GM21786 (cell line): ENCODE measurements around the gene FAM120AOS.
"Not testable (repeated sequence)": the region's sequence is repeated elsewhere in the genome, so short reads cannot be mapped to it uniquely, and the experiment has no call there.

ENCODE experiments used
- ATAC-seq: cut with Tn5 transposase; IDR thresholded peaks from one replicate; pipeline ENCODE4 v1.9.1; 2021; ENCODE audit not compliant: unreplicated experiment

Gene FAM120AOS

GRCh38 chr9:93440896-93441580 lies 12.3 kb downstream of the FAM120AOS start:
- no peak for ATAC-seq

- not testable (repeated sequence) for ATAC-seq
Observed at GRCh38 chr9:93439301-93439700, 14.1 kb downstream of the FAM120AOS start.

- no peak for ATAC-seq
Observed at GRCh38 chr9:93437996-93438395, 15.4 kb downstream of the FAM120AOS start.

- no peak for ATAC-seq
Observed at GRCh38 chr9:93436655-93437407, 16.6 kb downstream of the FAM120AOS start.

- no peak for ATAC-seq
Observed at GRCh38 chr9:93436218-93436617, 17.2 kb downstream of the FAM120AOS start.

DNA sequence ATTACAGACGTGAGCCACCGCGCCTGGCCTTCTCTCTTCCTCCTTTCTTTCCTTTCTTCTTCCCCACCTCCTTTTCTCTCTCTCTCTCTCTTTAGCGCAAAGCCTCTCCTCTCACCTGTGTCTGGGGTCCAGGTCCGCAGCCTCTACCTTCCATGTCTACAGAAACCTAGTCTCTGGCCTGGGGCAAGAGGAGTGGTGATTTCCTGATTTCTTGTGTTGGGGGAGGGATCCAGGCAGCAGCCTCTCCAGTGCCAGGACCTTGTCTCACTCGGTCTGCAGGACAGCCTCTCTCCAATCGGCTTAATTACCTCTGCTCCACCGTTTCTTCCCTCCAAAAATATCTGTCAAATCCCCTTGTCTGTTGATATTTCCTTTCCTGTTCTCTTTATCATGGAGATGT lies 18.0 kb downstream of the FAM120AOS start:
- ATAC-seq, result no peak

DNA sequence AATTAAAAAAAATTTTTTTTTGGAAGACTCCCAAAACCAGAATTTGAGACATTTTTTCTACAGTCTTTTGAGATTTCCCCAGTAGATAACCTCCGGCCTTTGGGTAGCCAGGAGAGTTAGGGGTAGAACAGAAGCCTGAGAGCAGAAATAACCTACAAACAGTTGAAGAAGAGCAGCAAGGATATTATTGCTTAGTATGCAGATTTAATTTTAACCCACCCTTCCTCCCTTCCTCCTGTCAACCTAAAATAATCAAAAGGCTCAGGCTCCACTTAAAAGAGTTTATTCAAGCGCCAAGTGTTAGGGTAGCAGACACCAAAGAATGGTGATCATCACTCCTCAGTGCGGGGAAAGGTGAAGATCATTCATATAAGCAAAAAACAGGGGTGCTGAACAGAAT lies 19.3 kb downstream of the FAM120AOS start:
- no peak for ATAC-seq

DNA sequence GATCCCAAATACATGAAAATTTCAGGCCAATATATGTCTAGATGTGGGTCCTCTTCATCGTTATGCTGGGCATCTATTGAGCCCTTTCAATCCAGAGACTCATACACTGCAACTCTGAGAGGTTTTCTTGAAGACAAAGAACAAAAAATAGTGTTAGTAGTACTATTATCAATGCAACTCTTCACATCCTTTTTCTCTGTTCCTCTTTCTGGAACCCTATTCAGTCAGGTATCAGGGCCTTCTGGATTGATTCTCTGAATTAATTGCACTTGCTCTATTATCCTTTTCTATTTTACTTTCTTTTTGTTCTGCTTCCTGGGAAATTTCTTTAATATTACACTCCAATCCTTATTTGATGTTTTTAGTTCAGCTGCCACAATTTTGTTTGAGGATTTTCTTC lies 20.4 kb downstream of the FAM120AOS start:
- ATAC-seq, result no peak

- ATAC-seq, result no peak
Observed at GRCh38 chr9:93431539-93432105, 21.8 kb downstream of the FAM120AOS start.

GRCh38 chr9:93427655-93428379 lies 25.6 kb downstream of the FAM120AOS start:
- no peak for ATAC-seq

GRCh38 chr9:93422977-93423616 lies 30.3 kb downstream of the FAM120AOS start:
- ATAC-seq, result no peak

- ATAC-seq, result no peak
Observed at GRCh38 chr9:93419023-93419422, 34.4 kb downstream of the FAM120AOS start.

GRCh38 chr9:93417538-93417937 lies 35.8 kb downstream of the FAM120AOS start:
- no peak for ATAC-seq

- no peak for ATAC-seq
Observed at GRCh38 chr9:93416530-93417235, 36.7 kb downstream of the FAM120AOS start.

- no peak for ATAC-seq
Observed at GRCh38 chr9:93415176-93415690, 38.1 kb downstream of the FAM120AOS start.

GRCh38 chr9:93413530-93413929 lies 39.9 kb downstream of the FAM120AOS start:
- ATAC-seq, result no peak

DNA sequence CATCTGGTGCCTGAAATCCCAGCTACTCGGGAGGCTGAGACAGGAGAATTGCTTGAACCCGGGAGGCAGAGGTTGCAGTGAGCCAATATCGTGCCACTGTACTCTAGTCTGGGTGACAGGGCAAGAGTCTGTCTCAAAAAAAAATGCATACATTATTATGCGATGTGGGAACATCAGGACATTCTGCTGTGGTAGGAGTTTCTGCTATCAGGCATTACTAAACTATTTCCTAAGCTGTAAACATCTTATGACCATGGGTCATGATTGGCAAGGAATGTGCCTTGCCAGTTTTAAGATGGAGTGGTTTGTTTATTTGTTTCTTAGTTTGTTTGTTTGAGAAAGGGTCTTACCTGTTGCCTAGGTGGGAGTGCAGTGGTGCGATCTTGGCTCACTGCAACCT lies 47.0 kb downstream of the FAM120AOS start:
- ATAC-seq, result no peak

GRCh38 chr9:93398471-93398870 lies 54.9 kb downstream of the FAM120AOS start:
- no peak for ATAC-seq

DNA sequence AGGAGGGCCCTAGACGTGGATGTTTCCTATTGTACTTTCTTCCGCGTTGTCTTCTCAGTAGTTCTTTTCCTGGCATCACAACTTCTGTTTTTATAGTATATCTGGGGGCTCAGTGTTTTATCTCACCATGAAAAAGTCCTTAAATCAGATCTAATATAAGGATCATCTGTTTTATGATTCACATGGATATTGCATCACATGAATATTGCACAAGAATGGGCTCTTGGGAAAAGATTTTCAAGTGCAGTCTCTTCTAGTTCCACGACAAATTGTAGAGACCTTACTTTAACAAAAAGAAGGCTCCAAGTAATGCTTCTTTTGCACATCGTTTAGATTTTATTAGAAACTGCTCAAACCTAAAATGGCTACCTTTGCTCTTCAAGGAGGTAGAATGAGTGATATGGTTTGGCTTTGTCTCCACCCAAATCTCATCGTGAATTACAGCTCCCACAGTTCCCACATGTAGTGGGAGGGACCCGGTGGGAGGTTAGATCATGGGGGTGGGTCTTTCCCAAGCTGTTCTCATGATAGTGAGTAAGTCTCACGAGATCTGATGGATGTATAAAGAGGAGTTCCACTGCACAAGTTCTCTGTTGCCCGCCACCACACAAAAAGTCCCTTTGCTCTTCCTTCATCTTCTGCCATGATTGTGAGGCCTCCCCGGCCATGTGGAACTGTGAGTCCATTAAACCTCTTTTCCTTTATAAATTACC lies 55.6 kb downstream of the FAM120AOS start:
- ATAC-seq, result no peak
